ENCODE results near the gene C1orf159. TPM values are rescaled to one million over a fixed set of nuclear protein-coding genes. Genes with fewer than 3 reads are reported as not detected.

The C1orf159 gene
- total RNA-seq, 1 donor from 2014 or later: 8.0 TPM

DNA sequence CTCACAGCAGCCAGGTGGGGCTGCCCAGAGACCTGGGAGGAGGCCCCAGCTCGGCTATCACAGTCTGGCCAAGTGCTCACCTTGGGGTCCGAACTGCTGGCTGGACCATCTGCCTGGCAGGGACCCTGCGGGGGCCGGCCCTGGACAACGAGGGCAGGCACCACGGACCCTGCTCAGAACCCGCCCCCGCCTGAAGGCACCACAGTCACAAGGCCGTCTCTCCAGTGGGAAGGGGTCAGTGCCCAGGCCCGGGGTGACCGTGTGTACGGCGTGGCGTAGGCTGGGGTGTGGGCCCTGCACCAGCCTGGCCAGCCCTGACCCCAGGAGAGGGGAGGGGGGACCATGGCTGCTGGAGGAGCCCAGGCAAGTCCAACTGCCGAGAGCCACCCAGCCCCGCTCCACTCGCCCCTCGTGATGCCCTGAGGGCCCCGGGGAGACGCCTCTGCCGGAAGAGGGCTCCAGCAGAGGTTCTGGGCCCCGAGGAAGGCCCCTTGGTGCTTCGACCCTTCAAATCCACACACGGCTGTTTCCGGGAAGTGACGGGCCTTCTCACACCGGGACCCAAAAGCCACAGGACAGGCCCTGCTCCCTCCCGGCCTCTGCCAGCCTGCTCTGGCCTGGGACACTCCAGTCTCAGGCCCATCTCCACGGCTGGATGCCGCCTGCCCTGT, 30.6 kb downstream of the C1orf159 start:
- H3K9me3 Mint-ChIP-seq: no peaks in the 10 kb centered on the region
- H3K36me3 ChIP-seq: no peaks in the 10 kb centered on the region
- no peaks in the 10 kb centered on the region for H3K4me1 ChIP-seq
- no peaks in the 10 kb centered on the region for H3K79me2 ChIP-seq (ENCODE audit: low read depth)
- no peak overlapping the region for H3K27ac ChIP-seq
- peaks cover 2% of the 10 kb centered on the region for H3K36me3 Mint-ChIP-seq
- H3K9ac ChIP-seq: no peak overlapping the region
- H3K27ac Mint-ChIP-seq: no peak overlapping the region
- no peak overlapping the region for H3K4me2 ChIP-seq
- H4K20me1 ChIP-seq (ENCODE audit: low read depth): no peaks in the 10 kb centered on the region
- H3K27me3 ChIP-seq: no peaks in the 10 kb centered on the region
- no peak overlapping the region for H3K4me3 ChIP-seq
- H2AFZ ChIP-seq (replicated peaks): no peak overlapping the region
- TF ChIP-seq EZH2 (IDR thresholded peaks at IDR 0.05): no peak
- TF ChIP-seq EZH2phosphoT487 (IDR thresholded peaks at IDR 0.05): no peak
- TF ChIP-seq, protein P1, sequence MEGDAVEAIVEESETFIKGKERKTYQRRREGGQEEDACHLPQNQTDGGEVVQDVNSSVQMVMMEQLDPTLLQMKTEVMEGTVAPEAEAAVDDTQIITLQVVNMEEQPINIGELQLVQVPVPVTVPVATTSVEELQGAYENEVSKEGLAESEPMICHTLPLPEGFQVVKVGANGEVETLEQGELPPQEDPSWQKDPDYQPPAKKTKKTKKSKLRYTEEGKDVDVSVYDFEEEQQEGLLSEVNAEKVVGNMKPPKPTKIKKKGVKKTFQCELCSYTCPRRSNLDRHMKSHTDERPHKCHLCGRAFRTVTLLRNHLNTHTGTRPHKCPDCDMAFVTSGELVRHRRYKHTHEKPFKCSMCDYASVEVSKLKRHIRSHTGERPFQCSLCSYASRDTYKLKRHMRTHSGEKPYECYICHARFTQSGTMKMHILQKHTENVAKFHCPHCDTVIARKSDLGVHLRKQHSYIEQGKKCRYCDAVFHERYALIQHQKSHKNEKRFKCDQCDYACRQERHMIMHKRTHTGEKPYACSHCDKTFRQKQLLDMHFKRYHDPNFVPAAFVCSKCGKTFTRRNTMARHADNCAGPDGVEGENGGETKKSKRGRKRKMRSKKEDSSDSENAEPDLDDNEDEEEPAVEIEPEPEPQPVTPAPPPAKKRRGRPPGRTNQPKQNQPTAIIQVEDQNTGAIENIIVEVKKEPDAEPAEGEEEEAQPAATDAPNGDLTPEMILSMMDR (IDR thresholded peaks at IDR 0.05): no peak
- H3K27me3 Mint-ChIP-seq (ENCODE audit: insufficient read depth, low read depth): peaks cover 5% of the 10 kb centered on the region
- H3K4me3 Mint-ChIP-seq: no peak overlapping the region
- DNase-seq (ENCODE audit: low spot score): no peak
- H3K9me3 ChIP-seq (ENCODE audit: low read depth): no peaks in the 10 kb centered on the region
- peaks cover 1% of the 10 kb centered on the region for H3F3A ChIP-seq (ENCODE audit: low read depth)
- H3K4me1 Mint-ChIP-seq: no peaks in the 10 kb centered on the region

DNA sequence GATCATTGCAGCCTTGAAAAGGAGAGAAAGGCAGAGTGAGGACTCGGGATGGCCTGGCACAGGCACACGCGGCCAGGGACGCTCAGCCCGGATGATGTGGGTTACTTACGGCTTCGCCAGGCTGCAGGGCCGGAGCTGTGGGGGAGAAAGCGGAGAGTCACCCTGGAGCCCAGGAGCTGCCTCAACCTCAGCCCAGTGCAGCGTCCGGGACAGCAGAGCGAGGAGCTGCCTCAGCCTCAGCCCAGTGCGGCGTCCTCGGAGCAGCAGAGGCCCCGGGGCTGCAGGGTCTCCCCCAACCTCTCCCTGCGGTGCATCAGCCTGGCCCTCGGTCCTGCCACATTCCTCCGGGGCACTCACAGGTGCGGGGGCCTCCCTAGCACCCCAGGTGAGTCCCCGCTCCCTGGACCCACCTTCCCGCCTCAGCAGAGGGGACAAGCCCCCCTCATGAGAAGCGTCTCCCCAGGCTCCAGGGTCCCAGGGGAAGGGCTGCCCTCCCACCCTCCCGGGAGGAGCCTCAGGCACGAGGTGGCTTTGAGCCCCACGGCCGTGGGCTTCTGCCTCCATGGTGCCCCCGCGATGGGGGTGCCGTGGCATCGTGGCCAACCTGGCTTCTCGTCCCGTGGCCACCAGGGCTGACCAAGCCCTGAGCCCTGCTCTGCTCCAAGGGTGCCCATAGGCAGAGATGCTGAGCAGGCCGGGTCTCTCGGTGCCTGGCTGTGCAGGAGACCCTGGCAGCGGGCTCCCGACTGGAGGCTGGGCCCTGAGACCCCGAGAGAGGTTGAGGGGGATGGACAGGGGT, 31.3 kb downstream of the C1orf159 start:
- H3K4me2 ChIP-seq: no peak overlapping the region
- H3K27ac ChIP-seq: no peak overlapping the region
- no peaks in the 10 kb centered on the region for H3K79me2 ChIP-seq (ENCODE audit: low read depth)
- no peak for TF ChIP-seq EZH2 (IDR thresholded peaks at IDR 0.05)
- TF ChIP-seq, protein P1 (IDR thresholded peaks at IDR 0.05): no peak
- no peak for TF ChIP-seq EZH2phosphoT487 (IDR thresholded peaks at IDR 0.05)
- peaks cover 5% of the 10 kb centered on the region for H3K27me3 Mint-ChIP-seq (ENCODE audit: insufficient read depth, low read depth)
- no peak overlapping the region for H2AFZ ChIP-seq (replicated peaks)
- H3K4me1 Mint-ChIP-seq: no peaks in the 10 kb centered on the region
- H3K9ac ChIP-seq: no peak overlapping the region
- H3K36me3 Mint-ChIP-seq: peaks cover 2% of the 10 kb centered on the region
- no peak for DNase-seq (ENCODE audit: low spot score)
- H3K4me1 ChIP-seq: peaks cover 4% of the 10 kb centered on the region
- H3K4me3 ChIP-seq: no peak overlapping the region
- H3K4me3 Mint-ChIP-seq: no peak overlapping the region
- H4K20me1 ChIP-seq (ENCODE audit: low read depth): no peaks in the 10 kb centered on the region
- H3F3A ChIP-seq (ENCODE audit: low read depth): peaks cover 7% of the 10 kb centered on the region
- H3K9me3 ChIP-seq (ENCODE audit: low read depth): no peaks in the 10 kb centered on the region
- no peak overlapping the region for H3K27ac Mint-ChIP-seq
- H3K9me3 Mint-ChIP-seq: no peaks in the 10 kb centered on the region
- peaks cover 3% of the 10 kb centered on the region for H3K27me3 ChIP-seq
- H3K36me3 ChIP-seq: no peaks in the 10 kb centered on the region

DNA sequence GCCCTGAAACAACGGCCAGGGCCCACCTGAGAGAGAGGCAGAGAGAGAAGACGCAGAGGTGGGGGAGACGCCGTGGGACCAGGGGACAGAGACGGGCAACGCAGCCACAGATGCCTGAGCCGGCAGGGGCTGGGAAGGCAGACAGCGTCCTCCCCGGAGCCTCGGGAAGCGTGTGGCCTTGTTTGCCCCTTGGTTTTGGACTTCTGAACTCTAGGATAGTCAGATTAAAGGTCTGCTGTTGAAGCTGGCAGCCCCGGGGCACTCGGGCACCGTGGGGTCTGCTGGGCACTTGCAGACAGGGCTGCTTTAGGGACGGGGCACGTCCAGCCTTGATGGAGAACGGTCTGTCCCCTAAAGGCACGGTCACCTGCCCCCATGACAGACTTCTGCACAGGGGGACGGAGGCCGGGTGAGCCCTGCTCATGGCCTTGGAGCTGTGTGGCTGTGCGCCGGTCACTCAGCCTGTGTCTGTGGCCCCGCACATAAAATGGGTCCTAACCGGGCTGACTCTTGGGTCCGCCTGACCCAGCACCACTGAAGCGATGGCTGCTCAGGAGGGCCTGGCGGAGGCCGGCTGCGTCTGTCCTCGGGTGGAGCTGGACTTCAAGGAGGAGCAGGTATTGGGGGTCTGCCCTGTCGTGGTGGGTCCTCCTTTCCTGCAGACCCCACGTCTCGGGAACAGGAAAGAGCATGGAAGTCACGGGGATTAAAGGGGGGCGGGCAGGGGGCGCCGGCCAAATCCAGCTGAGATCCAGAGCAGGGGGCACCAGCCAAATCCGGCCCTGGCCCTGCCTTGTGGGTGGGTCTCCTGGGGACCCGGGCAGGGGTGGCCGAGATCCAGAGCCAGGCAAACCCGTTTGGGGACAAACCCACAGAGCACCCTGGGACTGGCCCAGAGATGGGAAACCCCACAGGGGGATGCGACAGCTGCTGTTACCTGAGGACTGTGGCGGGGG, 32.2 kb downstream of the C1orf159 start:
- Mint-ChIP-seq H3K9me3 (no peaks in the 10 kb centered on the region), H3K27me3 (ENCODE audit: insufficient read depth, low read depth) (peaks cover 5% of the 10 kb centered on the region), H3K27ac (peak overlapping the region; percentile 57), H3K4me3 (no peak overlapping the region), H3K4me1 (no peaks in the 10 kb centered on the region), H3K36me3 (peaks cover 2% of the 10 kb centered on the region)
- TF ChIP-seq EZH2phosphoT487 (IDR thresholded peaks at IDR 0.05): no peak
- TF ChIP-seq, protein P1 (IDR thresholded peaks at IDR 0.05): no peak
- Histone ChIP-seq H3K79me2 (ENCODE audit: low read depth) (no peaks in the 10 kb centered on the region), H3K27ac (no peak overlapping the region), H3K9ac (no peak overlapping the region), H3K9me3 (ENCODE audit: low read depth) (no peaks in the 10 kb centered on the region), H3K27me3 (peaks cover 12% of the 10 kb centered on the region), H3K36me3 (no peaks in the 10 kb centered on the region), H2AFZ (replicated peaks) (no peak overlapping the region), H4K20me1 (ENCODE audit: low read depth) (no peaks in the 10 kb centered on the region), H3K4me3 (no peak overlapping the region), H3K4me2 (no peak overlapping the region), H3K4me1 (peaks cover 7% of the 10 kb centered on the region), H3F3A (ENCODE audit: low read depth) (peaks cover 10% of the 10 kb centered on the region)
- DNase-seq (ENCODE audit: low spot score): no peak

Measured in neural progenitor cell (in vitro differentiated cells).